WI38 (cell line): ENCODE results near the gene TRMT2A.

Source experiments
- H3K4me3 ChIP-seq: 2 replicates; pipeline ENCODE4 v1.5.1; 2011; ENCODE audit warnings: low read depth, mild to moderate bottlenecking, control low read depth, low read length
- TF ChIP-seq, protein P1 (sequence below): IDR thresholded peaks from 2 replicates; pipeline ENCODE4 v1.5.1; 2012; ENCODE audit warnings: low read depth, mild to moderate bottlenecking, control low read depth, low read length

Gene TRMT2A

DNA sequence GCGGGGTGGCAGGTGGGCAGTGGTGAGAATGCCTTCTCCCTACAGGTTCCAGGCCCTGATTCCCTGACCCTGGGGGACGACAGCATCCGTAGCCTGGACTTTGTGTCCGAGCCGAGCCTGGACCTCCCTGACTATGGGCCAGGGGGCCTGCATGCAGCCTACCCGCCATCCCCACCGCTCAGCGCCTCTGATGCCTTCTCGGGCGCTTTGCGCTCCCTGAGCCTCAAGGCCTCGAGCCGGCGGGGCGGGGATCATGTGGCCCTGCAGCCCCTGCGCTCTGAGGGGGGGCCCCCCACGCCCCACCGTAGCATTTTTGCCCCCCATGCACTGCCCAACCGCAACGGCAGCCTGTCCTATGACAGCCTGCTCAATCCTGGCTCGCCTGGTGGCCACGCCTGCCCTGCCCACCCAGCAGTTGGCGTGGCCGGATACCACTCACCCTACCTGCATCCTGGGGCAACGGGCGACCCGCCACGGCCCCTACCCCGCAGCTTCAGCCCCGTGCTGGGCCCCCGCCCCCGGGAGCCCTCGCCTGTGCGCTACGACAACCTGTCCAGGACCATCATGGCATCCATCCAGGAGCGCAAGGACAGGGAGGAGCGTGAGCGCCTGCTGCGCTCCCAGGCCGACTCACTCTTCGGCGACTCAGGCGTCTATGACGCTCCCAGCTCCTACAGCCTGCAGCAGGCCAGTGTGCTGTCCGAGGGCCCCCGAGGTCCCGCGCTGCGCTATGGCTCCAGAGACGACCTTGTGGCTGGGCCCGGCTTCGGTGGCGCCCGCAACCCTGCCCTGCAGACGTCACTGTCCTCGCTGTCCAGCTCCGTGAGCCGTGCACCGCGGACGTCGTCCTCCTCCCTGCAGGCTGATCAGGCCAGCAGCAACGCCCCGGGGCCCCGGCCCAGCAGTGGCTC, 25.9 kb upstream of the TRMT2A start:
- no peak overlapping the region for H3K4me3 ChIP-seq
- TF ChIP-seq, protein P1, sequence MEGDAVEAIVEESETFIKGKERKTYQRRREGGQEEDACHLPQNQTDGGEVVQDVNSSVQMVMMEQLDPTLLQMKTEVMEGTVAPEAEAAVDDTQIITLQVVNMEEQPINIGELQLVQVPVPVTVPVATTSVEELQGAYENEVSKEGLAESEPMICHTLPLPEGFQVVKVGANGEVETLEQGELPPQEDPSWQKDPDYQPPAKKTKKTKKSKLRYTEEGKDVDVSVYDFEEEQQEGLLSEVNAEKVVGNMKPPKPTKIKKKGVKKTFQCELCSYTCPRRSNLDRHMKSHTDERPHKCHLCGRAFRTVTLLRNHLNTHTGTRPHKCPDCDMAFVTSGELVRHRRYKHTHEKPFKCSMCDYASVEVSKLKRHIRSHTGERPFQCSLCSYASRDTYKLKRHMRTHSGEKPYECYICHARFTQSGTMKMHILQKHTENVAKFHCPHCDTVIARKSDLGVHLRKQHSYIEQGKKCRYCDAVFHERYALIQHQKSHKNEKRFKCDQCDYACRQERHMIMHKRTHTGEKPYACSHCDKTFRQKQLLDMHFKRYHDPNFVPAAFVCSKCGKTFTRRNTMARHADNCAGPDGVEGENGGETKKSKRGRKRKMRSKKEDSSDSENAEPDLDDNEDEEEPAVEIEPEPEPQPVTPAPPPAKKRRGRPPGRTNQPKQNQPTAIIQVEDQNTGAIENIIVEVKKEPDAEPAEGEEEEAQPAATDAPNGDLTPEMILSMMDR, result no peak

DNA sequence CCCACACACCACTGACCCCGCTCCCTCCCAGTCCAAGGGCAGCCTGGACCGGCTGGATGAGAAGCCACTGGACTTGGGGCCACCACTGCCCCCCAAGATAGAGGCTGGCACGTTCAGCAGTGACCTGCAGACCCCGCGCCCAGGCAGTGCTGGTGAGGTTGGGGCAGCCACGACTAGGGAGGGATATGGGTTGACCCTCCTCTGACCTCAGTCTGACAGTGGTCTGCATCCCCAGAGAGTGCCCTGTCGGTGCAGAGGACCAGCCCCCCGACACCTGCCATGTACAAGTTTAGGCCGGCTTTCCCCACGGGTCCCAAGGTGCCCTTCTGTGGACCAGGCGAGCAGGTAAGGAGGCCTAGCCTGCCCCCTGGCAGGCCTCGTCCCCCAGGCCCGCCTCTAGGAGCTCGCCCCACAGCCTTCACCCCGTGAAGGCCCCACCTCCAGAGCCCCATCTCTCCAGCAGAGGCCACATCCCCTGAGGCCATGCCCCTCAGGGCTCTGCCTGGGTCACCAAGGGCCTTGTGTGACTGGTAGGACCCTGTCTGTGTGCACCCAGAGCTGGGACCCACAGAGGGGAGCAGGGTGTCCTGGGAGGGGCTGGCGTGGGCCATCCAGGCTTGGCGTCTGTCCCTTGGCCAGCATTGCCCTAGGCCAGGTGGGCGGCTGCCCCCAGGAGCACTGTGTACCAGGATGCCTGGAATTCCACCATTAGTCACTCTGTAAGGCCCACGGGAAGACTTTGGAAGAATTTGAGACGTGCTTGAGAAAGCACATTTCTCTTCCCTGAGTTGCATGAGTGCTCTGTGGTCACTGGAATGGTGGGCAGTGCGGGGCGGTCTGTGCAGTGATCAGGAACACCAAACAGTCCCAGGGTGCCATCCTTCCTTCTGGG, 24.4 kb upstream of the TRMT2A start:
- TF ChIP-seq, protein P1, result no peak
- H3K4me3 ChIP-seq, result no peak overlapping the region

DNA sequence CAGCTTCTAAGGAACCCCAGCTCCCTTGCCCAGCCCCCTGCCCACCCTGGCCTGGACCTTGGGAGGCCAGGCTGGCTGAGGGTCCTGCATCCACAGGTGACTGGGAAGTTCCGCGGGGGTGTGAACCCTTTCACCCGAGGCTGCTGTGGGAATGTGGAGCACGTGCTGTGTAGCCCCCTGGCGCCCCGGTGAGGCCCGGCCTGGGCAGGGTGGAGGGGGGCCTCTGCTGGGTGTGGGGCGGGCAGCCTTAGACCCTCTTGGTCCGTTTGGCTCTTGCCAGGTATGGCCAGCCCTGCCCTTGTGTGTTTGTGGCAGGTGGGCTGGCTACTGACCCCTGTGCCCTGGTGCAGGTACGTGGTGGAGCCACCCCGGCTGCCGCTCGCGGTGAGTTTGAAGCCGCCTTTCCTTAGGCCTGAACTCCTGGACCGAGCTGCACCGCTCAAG, 23.5 kb upstream of the TRMT2A start:
- no peak overlapping the region for H3K4me3 ChIP-seq

GRCh38 chr22:20140107-20140445, 23.1 kb upstream of the TRMT2A start:
- TF ChIP-seq, protein P1, result no peak
- H3K4me3 ChIP-seq, result no peak overlapping the region

More for the DNA sequence above, 23.5 kb upstream of the TRMT2A start:
- TF ChIP-seq, protein P1, result no peak

DNA sequence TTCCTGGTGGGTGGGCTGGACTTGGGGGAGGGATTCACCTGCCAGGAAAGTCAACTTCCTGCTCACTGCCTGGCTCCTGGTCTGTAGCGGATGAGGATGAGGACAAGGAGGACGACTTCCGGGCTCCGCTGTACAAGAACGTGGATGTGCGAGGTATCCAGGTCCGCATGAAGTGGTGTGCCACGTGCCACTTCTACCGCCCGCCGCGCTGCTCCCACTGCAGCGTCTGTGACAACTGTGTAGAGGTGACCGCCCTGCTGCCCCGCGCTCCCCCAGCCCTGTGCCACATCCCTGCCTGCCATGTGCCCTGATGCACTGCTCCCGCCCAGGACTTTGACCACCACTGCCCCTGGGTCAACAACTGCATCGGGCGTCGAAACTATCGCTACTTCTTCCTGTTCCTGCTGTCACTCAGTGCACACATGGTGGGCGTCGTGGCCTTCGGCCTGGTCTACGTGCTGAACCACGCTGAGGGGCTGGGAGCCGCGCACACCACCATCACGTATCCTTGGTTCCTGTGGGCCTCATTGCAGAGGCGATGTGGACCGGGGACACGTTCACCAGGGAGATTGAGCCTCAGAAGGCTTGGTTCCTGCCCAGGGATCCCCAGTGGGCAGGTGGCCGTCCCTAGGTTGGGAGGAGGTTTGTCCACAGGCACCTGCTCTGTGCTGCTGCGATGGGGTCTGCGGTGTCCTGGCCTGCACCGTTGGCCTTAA, 22.5 kb upstream of the TRMT2A start:
- TF ChIP-seq, protein P1, result no peak
- H3K4me3 ChIP-seq, result no peak overlapping the region

- TF ChIP-seq, protein P1, result no peak
- H3K4me3 ChIP-seq, result no peak overlapping the region
Measured at GRCh38 chr22:20138868-20139267, 21.8 kb upstream of the TRMT2A start.
